Activated CD8-positive, alpha-beta memory T cell treated with anti-CD3 and anti-CD28 coated beads for 4 hours (primary cell): ENCODE data around the gene RBBP8.
"Not testable (repeated sequence)": the region's sequence is repeated elsewhere in the genome, so short reads cannot be mapped to it uniquely, and the experiment has no call there.

Source experiments
- DNase-seq, 2 donors: peaks; one replicate each; pipeline ENCODE4 v3.0.0-alpha.2; 2020; ENCODE audit warnings: low read depth in 2 of 2

Gene RBBP8

DNA sequence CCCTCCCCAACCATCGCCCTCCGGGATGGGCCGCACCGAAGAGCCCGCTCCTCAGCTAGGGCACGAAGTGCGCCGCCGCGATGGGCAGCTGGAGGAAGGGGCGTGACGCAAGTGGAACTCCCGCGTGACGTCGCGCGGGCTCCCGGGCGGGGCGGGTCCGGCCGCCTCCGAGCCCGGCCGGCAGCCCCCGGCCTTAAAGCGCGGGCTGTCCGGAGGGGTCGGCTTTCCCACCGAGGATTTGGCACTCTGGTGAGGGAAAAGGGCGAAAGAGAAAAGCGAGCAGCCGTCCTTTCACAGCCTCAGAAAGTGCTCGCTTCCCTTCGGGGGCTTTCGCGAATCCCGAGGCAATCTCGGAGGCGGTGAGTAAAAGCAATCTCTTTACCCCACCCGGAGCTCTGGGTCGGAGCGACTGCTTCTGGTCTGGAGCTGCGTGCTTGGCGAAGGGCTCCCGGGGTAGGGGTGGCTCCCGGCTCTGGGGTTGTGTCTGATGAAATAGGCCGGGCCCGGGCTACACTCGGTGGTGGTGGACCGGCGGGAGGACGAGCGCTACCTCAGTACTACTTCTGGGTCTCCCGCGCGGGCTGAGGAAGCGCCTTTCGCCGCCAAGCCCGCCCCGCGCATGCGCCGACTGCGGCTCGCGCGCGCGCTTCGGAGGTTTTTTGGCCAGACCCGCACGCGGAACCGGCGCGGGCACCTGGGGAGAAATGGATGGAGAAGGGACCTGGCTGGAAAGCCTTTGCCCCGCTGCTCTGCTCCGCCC is at the start of gene RBBP8:
Gene RBBP8, plus strand, starts transcription at position 123 of the 760 bp plus-strand sequence. CDS start 3,524 bp downstream, outside the sequence.
- DNase-seq = peak; percentile 62 to 63

DNA sequence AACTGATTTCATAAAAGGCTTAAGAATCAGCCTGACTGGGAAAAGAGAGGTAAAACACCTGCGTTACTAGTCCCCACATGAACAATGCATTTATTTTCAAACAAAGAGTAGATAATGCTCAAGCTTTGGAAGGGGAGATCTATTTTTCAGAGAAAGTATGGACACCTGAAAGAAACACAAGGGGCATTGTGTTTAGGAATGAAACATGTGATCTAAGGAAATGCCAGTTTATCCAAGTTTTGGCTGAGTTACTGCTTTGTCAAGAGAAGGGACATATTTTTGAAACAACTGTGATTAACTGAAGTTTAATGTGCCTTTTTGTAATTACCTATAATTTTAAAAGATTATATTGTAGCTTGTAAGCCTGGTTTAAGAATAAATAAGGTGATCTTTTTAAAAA is 49.3 kb upstream of the RBBP8 start:
- no peak for DNase-seq

DNA sequence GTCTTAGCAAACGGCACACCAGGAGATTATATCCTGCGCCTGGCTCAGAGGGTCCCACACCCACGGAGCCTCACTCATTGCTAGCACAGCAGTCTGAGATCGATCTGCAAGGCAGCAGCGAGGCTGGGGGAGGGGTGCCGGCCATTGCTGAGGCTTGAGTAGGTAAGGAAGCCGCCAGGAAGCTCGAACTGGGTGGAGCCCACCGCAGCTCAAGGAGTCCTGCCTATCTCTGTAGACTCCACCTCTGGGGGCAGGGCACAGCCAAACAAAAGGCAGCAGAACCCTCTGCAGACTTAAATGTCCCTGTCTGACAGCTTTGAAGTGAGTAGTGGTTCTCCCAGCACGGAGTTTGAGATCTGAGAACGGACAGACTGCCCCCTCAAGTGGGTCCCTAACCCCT is 47.4 kb upstream of the RBBP8 start:
- DNase-seq = not testable (repeated sequence)

DNA sequence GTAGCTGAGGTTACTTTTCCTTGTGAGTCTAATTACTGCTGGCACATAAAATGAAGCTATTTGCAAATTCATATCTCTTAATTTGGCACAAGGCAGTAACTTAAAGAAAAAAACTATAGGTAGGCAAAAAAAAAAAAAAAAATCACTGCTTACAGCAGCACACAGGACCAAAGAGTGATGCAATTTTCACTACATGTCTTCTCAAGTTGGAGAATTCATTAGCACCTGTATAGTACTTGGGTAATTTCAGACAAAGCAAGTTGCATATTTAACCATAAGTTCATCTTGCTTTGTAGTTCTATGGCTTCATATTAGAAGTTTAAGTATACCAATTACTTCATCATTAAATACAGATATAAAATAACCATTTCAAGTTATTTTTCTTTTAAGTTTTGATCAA is 33.7 kb upstream of the RBBP8 start:
- no peak for DNase-seq

DNA sequence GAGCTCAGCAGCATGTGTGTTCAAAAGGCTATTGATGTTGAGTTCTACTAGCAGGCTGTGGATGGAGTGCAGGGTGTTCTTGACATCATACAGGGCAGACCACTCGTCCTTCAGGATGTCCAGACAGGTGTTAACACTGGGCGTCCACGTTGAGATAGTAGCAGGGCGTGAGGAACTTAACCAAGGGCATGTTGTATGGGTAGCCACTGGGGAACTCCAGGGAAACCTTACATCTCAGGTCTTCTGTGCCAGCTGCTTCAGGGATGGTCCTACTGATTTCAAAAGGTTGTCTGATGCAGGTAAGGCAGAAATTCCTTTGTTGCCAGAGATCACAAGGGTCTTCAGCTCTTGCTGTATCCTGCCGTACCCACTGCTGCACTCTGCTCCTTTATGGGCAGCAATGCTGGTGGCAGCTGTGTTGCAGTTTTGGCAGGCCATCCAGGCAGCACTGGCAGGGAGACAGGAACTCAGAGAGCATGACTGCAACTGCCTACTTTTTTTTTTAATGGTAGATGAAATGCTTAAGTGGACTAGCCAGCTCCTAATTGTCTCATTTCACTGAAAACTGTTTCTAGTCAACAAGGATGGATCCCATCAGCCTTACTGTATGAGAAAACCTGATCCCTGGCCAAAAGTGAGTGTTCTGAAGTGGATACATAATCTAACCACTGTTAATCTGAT is 32.4 kb upstream of the RBBP8 start:
- no peak for DNase-seq

DNA sequence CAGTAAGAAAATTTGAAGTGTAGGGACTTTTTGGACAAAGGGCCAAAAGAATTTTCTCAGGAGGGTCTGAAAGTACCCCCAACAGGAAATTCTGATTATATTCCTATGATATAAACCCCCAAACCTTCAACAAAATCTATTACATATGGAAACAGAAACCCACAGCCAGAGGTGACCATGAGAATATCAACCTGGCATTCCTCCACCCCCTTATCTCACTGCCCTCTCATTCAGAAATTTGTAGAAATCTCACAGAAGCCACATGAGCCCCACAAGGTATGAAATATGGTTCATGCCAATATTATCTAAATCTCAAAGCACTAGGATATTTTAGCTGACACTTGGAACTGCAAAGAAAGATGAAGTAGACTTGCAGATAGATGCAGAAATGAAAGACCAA is 31.0 kb upstream of the RBBP8 start:
- DNase-seq = no peak

DNA sequence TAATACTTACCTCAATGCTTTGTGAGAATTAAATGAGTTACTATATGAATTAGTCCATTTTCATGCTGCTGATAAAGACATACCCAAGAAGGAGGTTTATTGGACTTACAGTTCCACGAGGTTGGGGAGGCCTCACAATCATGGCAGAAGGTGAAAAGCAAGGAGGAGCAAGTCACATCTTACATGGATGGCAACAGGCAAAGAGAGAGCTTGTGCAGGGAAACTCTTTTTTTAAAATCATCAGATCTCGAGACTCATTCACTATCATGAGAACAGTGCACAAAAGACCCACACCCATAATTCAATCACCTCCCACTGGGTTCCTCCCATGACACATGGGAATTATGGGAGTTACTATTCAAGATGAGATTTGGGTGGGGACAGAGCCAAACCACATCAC is 29.9 kb upstream of the RBBP8 start:
- not testable (repeated sequence) for DNase-seq

DNA sequence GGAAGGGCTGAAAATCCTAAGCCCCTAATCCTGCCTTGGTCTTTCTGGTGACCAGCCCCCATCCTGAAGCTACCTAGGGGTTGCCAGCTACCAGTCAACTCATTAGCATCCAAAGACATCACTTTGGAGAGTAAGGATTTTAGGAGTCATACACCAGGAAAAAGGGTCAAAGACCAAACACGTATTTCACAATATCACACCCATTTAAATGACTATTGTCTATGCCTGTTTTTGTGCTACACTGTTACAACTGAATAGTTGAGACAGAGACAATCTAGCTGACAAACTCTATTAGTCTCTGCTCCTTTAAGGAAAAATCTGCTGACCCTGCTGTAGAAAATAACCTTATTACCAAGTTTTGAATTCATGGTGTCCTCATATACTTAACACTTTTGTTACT is 21.0 kb upstream of the RBBP8 start:
- DNase-seq = no peak

DNA sequence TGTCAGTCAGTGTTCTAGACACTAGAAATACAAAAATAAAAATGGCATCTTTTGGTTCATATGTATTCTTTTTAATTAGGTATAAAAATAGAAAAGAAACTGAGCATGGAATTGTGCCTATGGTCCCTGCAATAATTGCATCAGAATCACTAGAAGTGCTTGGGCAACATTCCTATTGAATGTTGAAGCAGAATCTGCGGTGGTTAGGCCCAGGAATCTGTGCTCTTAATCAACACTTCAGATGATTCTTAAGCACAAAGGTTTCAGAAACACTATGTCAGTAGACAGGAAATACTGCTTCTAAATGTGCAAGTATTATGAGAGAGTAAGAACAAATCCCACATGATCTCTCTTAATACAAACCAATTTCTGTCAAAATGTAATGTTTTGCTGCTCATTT is 20.3 kb upstream of the RBBP8 start:
- DNase-seq = no peak

DNA sequence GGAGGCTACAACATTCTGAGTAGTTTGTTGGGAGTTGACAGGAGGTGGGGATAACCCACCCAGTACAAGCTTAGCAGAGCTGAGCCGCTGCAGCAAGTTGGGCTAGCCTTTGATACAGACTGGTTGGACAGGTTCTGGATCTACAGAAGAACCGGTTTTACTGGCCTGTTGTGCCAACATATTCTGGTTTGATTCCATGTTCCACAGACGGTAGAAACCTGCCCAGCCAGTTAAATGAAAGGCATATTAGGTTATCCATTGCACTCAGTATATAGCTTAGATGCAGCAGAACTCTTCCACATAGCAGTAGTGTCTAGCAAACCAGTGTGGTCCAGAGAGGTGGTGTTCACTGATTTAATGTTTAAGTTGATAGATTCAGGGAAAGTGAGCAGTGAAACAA is 19.3 kb upstream of the RBBP8 start:
- DNase-seq = no peak

DNA sequence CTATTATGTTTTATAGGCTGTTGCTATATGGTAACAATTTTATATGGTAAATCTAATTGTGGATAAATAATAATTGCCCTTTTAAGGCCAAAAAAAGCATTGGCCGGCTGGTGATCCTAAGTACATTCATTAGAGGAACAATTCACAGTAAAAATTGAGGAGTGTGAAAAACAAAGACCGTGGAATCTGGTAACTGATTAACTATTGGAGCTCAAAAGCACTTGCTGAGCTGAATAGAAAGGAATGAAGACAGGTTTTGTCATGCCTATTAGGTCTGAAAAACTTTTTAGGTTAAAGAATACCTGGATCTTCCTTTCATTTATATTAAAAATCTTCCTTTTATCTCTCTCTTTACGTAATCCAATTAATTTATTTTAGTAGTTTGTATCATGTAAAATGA is 18.5 kb upstream of the RBBP8 start:
- no peak for DNase-seq

DNA sequence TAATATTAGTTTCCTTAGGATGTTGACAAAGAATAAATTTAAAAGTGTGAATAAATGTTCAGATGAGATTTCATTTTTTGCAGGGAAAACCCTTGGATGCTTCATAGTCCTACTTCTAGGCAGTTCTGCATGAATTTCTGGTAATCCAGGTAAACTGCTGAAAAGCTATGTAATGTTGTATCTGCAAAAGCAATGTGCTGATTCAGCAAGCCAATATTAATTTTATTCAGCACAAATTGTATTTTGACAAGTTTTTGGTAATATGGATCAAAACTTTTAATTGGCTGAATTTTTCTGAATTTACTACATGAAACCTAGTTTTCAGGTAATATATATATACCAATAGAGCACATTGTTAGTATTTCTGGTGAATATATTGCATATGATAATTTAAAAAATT is 17.8 kb upstream of the RBBP8 start:
- DNase-seq = no peak

DNA sequence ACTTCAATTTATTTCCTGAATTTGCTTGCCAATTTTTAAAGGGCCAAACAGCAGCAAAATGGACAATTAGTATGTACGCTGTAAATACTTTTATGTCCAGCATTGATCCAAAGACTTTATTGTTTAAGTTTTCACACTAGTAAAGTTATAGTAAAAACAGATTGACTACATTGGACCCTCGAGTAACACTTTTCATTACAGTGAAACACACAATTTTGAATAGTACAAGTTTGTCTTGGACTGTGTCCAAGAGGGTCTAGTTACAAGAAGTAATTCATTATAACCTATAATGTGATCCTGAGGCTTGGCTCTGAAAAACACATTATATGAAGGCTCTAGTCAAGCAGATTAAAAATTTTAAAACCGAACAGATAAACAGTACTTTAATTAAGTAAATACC is 11.4 kb upstream of the RBBP8 start:
- DNase-seq = no peak

DNA sequence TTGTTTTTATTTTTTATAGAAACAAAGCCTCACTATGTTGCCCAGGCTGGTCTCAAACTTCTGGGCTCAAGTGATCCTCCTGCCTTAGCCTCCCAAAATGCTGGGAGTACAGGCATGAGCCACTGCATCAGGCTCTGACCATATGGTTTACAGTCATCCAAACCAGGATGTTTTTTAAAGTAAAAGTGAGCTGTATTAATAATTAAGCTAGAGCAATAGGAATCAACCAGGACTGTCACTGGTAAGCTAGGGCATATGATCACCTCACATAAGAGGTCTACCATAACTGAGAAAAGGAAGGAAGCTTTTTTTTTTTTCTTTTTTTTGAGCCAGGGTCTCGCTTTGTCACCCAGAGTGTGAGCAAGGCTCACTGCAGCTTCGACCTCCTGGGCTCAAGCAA is 8.5 kb upstream of the RBBP8 start:
- DNase-seq = no peak

DNA sequence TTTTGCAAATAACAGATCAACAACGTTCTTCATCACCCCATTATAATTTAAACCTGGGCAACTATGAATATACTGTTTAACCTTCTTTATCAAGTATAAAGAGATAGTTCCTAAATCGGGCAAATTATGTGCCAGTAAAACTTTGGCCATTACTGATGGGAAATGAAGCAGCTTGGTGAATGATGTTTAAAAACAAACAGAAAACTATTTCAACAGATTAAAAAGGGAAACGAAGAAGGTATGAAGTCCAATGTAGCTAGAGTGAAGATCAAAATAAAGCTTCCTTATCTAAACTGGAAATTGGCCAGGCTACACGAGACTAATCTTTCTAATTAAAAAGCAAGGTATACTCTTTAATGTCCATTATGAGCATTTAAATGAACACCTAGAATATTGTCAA is 6.7 kb upstream of the RBBP8 start:
- no peak for DNase-seq

DNA sequence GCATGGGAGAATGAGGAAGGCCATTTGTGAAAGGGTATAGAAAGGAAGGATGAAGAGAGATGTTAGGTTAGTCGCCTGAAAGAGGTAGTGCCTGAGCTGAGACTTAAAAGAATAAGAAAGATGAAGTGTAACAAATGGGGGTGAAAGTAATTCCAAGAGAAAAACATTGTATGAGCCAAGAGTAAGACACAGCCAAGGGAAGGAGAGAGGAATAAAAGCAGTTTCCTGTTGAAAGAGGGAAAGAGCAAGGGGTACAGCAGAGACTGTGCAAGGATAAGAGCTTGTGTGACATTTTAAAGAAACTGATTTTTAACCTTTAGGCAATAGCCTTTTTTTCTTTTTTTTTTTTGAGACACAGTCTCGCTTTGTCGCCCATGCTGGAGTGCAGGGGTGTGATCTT is 4.8 kb upstream of the RBBP8 start:
- no peak for DNase-seq

DNA sequence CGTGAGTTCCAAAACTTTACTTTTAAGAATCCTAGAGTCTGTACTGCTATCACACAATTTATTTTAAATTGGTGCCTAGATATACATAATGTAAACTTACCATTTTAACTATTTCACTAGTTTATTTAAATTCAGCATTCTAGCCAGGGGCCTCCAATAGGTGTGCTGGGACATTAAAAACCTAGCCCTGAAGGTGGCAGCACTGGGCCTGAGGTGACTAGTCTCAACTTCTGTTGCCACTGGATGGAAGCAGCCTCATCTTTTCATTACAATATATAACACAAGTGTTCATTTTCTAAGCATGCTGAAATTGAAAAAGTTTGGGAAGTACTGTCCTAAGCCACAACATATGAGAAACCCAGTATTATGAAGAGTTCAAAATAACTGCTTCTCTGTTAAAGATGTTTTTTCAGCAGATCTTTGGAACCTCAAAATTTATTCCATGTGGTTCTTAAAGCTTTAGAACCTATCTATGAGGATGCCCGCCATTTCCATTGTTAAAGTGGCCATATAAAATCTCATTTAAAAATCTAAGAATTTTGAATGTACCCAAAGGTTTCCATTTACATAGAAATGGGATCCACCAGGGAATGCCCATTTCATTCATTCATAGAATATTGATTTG is 2.9 kb upstream of the RBBP8 start:
- peak; percentile 56 to 62 for DNase-seq

DNA sequence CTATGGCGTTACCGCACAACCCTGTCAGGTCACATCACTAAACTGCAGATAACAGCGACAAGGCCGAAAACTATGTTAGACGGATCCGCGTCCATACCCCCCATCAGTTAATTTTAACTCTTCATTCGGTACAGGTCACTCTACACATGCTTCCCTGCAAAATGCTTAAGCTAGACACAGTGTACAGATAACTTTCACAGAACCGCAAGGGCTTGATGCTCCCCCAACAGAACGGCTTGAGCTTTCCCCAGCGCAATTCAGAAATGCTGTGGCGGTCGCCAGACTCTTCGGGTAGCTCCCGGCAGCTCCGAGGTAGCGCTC is 283 bp upstream of the RBBP8 start:
- DNase-seq = no peak

DNA sequence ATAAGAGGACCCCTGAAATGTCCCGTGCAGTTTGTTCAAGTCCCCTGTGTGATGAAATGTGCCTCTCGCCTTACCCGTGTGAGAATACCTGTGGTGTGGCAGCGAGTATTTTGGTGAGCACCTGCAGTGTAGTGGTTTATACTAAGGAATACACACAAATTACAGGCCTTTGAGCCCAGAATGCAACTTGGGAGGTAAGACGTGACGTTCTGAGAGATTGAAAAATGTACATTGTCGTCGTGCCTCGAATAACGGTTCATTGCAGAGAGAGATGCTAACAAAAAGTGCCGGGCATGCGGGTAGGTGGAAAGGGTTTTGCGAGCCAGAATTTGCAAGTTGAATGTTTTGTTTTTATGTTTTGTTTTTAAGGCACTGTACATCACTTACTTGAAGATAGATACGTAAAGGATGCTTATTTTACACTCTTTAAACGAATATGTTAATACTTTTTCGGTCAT is 867 bp downstream of the RBBP8 start:
- DNase-seq = no peak

DNA sequence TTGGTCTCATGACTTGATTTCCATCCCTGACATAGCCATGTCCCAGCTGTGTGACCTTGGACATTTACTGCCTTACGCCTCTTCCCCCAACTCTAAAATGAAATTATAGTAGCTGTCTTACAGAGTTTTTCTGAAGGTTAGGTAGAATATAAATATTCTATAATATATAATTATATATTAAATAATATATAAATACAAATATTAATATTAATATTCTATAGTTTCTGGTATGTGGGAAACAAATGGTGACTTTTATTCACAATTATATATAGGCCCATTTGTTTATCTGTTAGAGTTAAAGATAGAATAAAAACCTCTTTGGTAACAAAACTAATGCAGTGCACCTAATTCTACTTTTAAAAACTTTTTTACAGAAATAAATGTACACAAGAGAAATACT is 1.7 kb downstream of the RBBP8 start:
- DNase-seq = no peak

DNA sequence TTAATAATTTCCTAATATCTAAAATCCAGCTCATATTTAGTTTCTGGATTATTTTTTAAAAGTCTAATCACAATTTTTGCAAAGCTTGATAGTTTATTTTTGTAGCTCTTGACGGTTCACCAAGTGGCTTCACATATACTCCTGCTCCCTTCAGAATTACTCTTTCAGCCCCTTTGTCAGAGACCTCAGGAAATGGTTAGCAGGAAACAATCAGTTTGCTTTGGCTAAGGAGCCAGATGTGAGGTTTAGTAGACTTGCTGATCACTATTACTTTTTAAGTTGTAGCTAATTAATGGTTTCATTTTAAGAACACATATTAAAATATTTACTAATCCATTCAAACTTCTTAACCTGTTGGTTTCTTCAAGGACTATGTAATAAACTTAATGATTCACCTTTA is 2.3 kb downstream of the RBBP8 start:
- no peak for DNase-seq

DNA sequence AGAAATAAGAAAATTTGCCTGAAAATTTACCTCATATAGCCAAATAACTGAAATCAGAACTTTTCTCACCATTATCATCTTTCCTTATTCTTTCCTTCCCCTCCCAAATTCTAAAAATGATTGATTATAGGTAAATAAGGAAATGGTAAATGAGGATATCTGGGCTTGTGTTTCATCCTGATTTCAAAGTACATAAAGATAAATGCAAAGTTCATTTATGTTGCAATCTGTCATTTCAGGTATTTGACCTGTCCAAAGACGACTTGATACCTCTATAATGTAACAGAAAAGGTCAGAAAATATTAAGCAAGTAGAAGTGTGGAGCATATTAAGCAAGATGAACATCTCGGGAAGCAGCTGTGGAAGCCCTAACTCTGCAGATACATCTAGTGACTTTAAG is 3.4 kb downstream of the RBBP8 start:
- no peak for DNase-seq

DNA sequence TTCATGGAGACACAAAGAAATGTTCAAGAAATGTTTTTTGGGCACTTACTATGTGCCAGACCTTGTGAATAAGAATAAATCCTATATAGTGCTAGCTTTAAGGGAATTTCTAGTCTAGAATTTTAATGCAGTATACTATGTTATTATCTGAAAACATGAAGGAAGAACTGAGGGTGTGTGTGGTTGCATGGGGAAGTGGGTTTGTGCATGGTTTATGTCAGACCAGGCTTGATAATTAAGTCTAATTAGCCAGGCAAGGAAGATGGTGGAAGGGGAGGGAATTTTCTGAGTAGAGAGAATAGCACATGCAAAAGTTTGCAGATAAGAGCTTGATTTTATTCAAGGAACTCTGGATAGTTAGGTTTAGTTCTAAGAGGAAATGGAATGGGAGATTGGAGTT is 6.5 kb downstream of the RBBP8 start:
- DNase-seq = no peak
